Fibroblast of pulmonary artery (primary cell): ENCODE results near the gene GZMM.

Experiments
- DNase-seq: peaks from one replicate; pipeline ENCODE4 v3.0.0-alpha.2; 2010; ENCODE audit warnings: low read depth
- H3K4me3 ChIP-seq: replicated peaks from 2 replicates; pipeline ENCODE4 v1.5.1; 2011; ENCODE audit warnings: low read depth, mild to moderate bottlenecking, control low read depth, low read length, moderate library complexity
- TF ChIP-seq, protein P1 (sequence below): IDR thresholded peaks from 2 replicates; pipeline ENCODE4 v1.5.1; 2011; ENCODE audit warnings: mild to moderate bottlenecking, control low read depth, low read length, inconsistent platforms; ENCODE audit errors: missing control alignments

Gene GZMM

DNA sequence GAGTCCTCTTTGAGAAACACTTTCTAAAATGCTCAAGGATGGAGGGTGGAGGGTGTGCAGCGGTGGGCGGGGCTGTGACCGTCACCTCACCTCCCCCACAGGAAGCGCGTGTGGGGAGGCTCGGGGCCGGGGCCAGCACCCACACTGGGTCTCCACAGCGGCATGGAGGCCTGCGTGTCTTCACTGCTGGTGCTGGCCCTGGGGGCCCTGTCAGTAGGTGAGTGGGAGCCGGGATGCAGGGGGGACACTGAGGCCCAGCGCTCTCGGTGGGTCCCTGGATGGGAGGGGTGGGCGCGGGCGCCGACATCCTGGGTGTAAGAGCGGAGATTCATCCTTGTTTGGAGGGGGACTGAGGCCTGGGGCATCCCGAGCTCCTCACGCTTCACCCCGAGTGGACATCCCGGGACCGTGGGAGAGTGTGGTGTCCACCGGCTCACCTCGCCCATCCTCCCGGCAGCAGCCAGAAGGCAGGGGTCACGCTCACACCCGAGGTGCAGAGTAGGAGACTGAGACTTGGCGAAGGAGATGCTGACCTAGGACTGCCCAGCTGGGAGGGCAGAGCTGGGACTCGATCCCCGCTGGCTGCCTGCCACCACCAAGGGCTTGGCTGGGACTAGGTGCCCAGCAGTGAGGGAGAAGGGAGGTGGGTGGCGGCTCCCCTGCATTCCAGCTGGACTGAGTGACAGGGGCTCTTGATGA is at the start of gene GZMM:
Gene GZMM (plus strand): TSS at position 144 of the 699 bp plus-strand sequence. CDS start 19 bp downstream, at position 163.
- no peak within 1 kb of the TSS for H3K4me3 ChIP-seq
- TF ChIP-seq, protein P1, sequence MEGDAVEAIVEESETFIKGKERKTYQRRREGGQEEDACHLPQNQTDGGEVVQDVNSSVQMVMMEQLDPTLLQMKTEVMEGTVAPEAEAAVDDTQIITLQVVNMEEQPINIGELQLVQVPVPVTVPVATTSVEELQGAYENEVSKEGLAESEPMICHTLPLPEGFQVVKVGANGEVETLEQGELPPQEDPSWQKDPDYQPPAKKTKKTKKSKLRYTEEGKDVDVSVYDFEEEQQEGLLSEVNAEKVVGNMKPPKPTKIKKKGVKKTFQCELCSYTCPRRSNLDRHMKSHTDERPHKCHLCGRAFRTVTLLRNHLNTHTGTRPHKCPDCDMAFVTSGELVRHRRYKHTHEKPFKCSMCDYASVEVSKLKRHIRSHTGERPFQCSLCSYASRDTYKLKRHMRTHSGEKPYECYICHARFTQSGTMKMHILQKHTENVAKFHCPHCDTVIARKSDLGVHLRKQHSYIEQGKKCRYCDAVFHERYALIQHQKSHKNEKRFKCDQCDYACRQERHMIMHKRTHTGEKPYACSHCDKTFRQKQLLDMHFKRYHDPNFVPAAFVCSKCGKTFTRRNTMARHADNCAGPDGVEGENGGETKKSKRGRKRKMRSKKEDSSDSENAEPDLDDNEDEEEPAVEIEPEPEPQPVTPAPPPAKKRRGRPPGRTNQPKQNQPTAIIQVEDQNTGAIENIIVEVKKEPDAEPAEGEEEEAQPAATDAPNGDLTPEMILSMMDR, result no peak

GRCh38 chr19:494171-495080 is 49.4 kb upstream of the GZMM start:
- DNase-seq, result no peak
- no peak overlapping the region for H3K4me3 ChIP-seq
- TF ChIP-seq, protein P1, result no peak

More for the DNA sequence above, at the start of gene GZMM:
- DNase-seq, result no peak

DNA sequence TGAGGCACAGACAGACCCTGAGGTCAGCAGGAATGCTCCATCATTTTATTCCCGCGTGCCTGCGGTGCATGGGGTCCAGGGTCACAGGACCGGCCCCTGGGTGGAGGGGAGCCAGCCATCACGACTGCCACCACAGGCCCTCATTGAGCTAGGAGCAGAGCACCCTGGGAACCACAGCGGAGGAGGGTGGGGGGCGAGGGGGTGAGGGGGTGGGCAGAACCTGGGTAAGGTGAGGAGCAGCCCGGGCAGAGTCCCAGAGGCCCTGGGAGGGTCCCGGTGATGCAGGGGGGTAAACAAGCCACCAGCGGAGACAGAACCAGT is 48.8 kb upstream of the GZMM start:
- H3K4me3 ChIP-seq, result no peak overlapping the region
- TF ChIP-seq, protein P1, result no peak

GRCh38 chr19:495402-496111 is 48.3 kb upstream of the GZMM start:
- TF ChIP-seq, protein P1, result peak; percentile 52
- DNase-seq, result peak; percentile 44
- H3K4me3 ChIP-seq, result no peak overlapping the region

More for the DNA sequence above, 48.8 kb upstream of the GZMM start:
- DNase-seq, result no peak

DNA sequence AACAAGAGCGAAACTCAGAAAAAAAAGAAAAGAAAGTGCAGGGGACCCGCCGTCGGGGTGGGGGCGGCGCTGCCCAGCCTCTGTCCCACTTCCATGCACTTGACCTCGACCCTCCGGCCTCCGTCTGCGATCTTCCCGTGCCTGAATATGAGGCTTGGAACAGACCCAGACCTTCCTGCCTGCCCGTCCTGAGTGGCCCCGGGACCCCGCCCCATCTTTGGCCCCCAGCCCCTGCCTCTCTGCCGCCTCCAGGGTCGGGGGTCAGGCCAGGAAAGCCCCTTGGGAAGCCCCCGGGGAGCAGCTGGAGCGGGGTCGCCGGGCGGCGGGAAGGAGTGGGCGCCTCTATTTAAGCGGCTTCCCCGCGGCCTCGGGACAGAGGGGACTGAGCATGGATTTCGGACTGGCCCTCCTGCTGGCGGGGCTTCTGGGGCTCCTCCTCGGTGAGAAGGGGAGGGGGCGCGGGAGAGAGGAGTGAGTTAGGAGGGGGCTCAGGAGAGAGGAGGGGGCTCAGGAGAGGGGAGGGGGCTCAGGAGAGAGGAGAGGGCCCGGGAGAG is 47.7 kb upstream of the GZMM start, which contains the start of gene MADCAM1:
Gene MADCAM1 (plus strand): TSS at position 375 of the 554 bp plus-strand sequence. CDS start 14 bp downstream, at position 389.
- TF ChIP-seq, protein P1, result no peak
- no peak for DNase-seq
- no peak within 1 kb of the TSS for H3K4me3 ChIP-seq

DNA sequence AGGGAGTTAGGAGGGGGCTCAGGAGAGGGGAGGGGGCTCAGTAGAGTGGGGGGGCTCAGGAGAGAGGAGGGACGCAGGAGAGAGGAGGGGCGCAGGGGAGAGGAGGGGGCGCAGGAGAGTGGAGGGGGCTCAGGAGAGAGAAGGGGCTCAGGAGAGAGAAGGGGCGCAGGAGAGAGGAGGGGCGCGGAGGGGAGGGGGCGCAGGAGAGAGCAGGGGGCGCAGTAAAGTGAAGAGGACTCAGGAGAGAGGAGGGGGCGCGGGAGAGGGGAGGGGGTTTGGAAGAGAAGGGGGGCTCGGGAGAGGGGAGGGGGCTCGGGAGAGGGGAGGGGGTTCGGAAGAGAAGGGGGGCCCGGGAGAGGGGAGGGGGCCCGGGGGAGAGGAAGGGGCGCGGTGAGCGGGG is 46.9 kb upstream of the GZMM start:
- no peak for DNase-seq
- TF ChIP-seq, protein P1, result no peak
- H3K4me3 ChIP-seq, result no peak overlapping the region
